CD8-positive, alpha-beta memory T cell (primary cell): ENCODE results near the gene CTRB1. TPM values are rescaled to one million over a fixed set of nuclear protein-coding genes. Genes with fewer than 3 reads are reported as not detected.
"Not testable (repeated sequence)": the region's sequence is repeated elsewhere in the genome, so short reads cannot be mapped to it uniquely, and the experiment has no call there.

Experiments
- CTCF ChIA-PET: fragments of 350-600 bp; sonication (Branson Sonifier 250); formaldehyde crosslinking; loops from one replicate; lab custom pipeline; 2021; ENCODE audit warnings: antibody characterized with exemption; lab: Charles Lee
- POLR2A ChIA-PET: fragments of 350-600 bp; sonication (Branson Sonifier 250); formaldehyde crosslinking; loops from one replicate; lab custom pipeline; 2021; ENCODE audit warnings: antibody characterized with exemption; lab: Charles Lee
- DNase-seq, 5 donors: peaks; one replicate each; pipeline versions ENCODE4 v3.0.0 to v3.0.0-alpha.2; 2020 to 2022; ENCODE audit warnings: mixed read lengths in 1 of 5
- H3K27ac ChIP-seq: one replicate; pipeline ENCODE4 v1.7.0; 2013; ENCODE audit warnings: low read depth, mild to moderate bottlenecking, low read length, moderate library complexity
- H3K27me3 ChIP-seq: 2 replicates; pipeline ENCODE4 v1.7.0; 2013; ENCODE audit warnings: low read length, mild to moderate bottlenecking; ENCODE audit not compliant: insufficient read depth, poor library complexity, severe bottlenecking
- H3K36me3 ChIP-seq: 2 replicates; pipeline ENCODE4 v1.7.0; 2013; ENCODE audit warnings: mild to moderate bottlenecking, low read length, moderate library complexity; ENCODE audit not compliant: insufficient read depth
- H3K4me1 ChIP-seq: 2 replicates; pipeline ENCODE4 v1.7.0; 2013; ENCODE audit warnings: mild to moderate bottlenecking, low read length, moderate library complexity; ENCODE audit not compliant: insufficient read depth
- H3K4me3 ChIP-seq: 2 replicates; pipeline ENCODE4 v1.7.0; 2013; ENCODE audit warnings: mild to moderate bottlenecking, low read length
- H3K9me3 ChIP-seq: 2 replicates; pipeline ENCODE4 v1.7.0; 2013; ENCODE audit warnings: mild to moderate bottlenecking, low read length
- H3K27ac Mint-ChIP-seq, 8 donors: one replicate each; pipeline ENCODE4 v1.8.0; 2020 to 2021; ENCODE audit warnings: mixed read lengths in 8 of 8, mild to moderate bottlenecking in 6 of 8, inconsistent platforms in 3 of 8, moderate library complexity in 3 of 8
- H3K27me3 Mint-ChIP-seq, 2 donors: one replicate each; pipeline ENCODE4 v1.8.0; 2020 to 2021; ENCODE audit warnings: mixed read lengths in 2 of 2, mild to moderate bottlenecking in 1 of 2, moderate library complexity in 1 of 2
- H3K36me3 Mint-ChIP-seq, 3 donors: one replicate each; pipeline ENCODE4 v1.8.0; 2020 to 2021; ENCODE audit warnings: mixed read lengths in 3 of 3, inconsistent platforms in 1 of 3, mild to moderate bottlenecking in 1 of 3
- H3K4me1 Mint-ChIP-seq, 3 donors: one replicate each; pipeline ENCODE4 v1.8.0; 2020 to 2021; ENCODE audit warnings: mixed read lengths in 3 of 3, inconsistent platforms in 1 of 3, mild to moderate bottlenecking in 1 of 3
- H3K4me3 Mint-ChIP-seq, 7 donors: one replicate each; pipeline ENCODE4 v1.8.0; 2020 to 2021; ENCODE audit warnings: mixed read lengths in 7 of 7, mild to moderate bottlenecking in 6 of 7, moderate library complexity in 4 of 7, inconsistent platforms in 2 of 7
- H3K9me3 Mint-ChIP-seq, 5 donors: one replicate each; pipeline ENCODE4 v1.8.0; 2020 to 2022; ENCODE audit warnings: mixed read lengths in 5 of 5, mild to moderate bottlenecking in 3 of 5, moderate library complexity in 2 of 5, inconsistent platforms in 1 of 5
- polyA plus RNA-seq: library from polyadenylated mRNA; unstranded; fragments of 300-500 nt; fragmentation: Illumina TruSeq; gene quantifications from one replicate; pipeline ENCODE4 v1.2.3, GENCODE V29; 2021
- total RNA-seq, 2 experiments: library from RNA; stranded (reverse); gene quantifications; one replicate each; pipeline ENCODE4 v1.2.3, GENCODE V29; 2021

The CTRB1 gene
- total and polyA plus RNA-seq, 3 experiments from 2014 or later: not detected

- Histone ChIP-seq H3K9me3 (no peaks in the 10 kb centered on the region), H3K36me3 (no peaks in the 10 kb centered on the region), H3K27me3 (no peaks in the 10 kb centered on the region), H3K4me1 (peaks cover 17% of the 10 kb centered on the region), H3K27ac (no peak overlapping the region), H3K4me3 (no peak overlapping the region)
- Mint-ChIP-seq H3K4me3 (no peak overlapping the region), H3K4me1 (peaks cover 11 to 15% (median 14%) of the 10 kb centered on the region in 3 donors), H3K27me3 (peaks cover 9 to 22% of the 10 kb centered on the region in 2 donors), H3K9me3 (no peaks in the 10 kb centered on the region), H3K27ac (peak overlapping the region in 1 of 8 donors; percentile 33), H3K36me3 (no peaks in the 10 kb centered on the region)
- ChIA-PET POLR2A (no interaction called here), CTCF (interaction anchor here (0.8 to 4.1 kb wide), 7 partner anchors 37 to 207 kb away, joined by 3 to 27 read pairs (median 20); no protein-coding TSS in a partner anchor)
- no peak for DNase-seq
Observed at GRCh38 chr16:75197522-75198134, 21.2 kb upstream of the CTRB1 start.

GRCh38 chr16:75198135-75198600 is 20.6 kb upstream of the CTRB1 start:
- H3K27me3 ChIP-seq: no peaks in the 10 kb centered on the region
- CTCF ChIA-PET: interaction anchor here (1.1 to 4.1 kb wide), 11 partner anchors 8 to 335 kb away, joined by 3 to 27 read pairs (median 17); partner anchors contain the start of gene CTRB1
- H3K27ac ChIP-seq: no peak overlapping the region
- DNase-seq: no peak
- Mint-ChIP-seq H3K36me3 (no peaks in the 10 kb centered on the region), H3K27me3 (peaks cover 7 to 22% of the 10 kb centered on the region in 2 donors), H3K9me3 (no peaks in the 10 kb centered on the region), H3K27ac (no peak overlapping the region), H3K4me3 (no peak overlapping the region), H3K4me1 (peaks cover 11 to 15% (median 14%) of the 10 kb centered on the region in 3 donors)
- POLR2A ChIA-PET: no interaction called here
- H3K4me1 ChIP-seq: peaks cover 17% of the 10 kb centered on the region
- H3K4me3 ChIP-seq: no peak overlapping the region
- no peaks in the 10 kb centered on the region for H3K36me3 ChIP-seq
- no peaks in the 10 kb centered on the region for H3K9me3 ChIP-seq

GRCh38 chr16:75202069-75202590 is 16.7 kb upstream of the CTRB1 start:
- POLR2A ChIA-PET: no interaction called here

GRCh38 chr16:75203096-75203495 is 15.7 kb upstream of the CTRB1 start:
- CTCF ChIA-PET: interaction anchor here (0.6 to 1.2 kb wide), 2 partner anchors 30 to 197 kb away, joined by 3 read pairs; no protein-coding TSS in a partner anchor
- peaks cover 11 to 15% (median 14%) of the 10 kb centered on the region in 3 donors for H3K4me1 Mint-ChIP-seq

More at GRCh38 chr16:75202069-75202590, 16.7 kb upstream of the CTRB1 start:
- H3K27ac Mint-ChIP-seq: peak overlapping the region in 1 of 8 donors; percentile 5
- no peak overlapping the region for H3K27ac ChIP-seq
- no peak overlapping the region for H3K4me3 ChIP-seq
- no peaks in the 10 kb centered on the region for H3K9me3 ChIP-seq
- no peak for DNase-seq
- H3K27me3 ChIP-seq: no peaks in the 10 kb centered on the region
- H3K4me1 Mint-ChIP-seq: peaks cover 11 to 15% (median 14%) of the 10 kb centered on the region in 3 donors
- H3K36me3 Mint-ChIP-seq: no peaks in the 10 kb centered on the region
- peaks cover 7 to 15% of the 10 kb centered on the region in 2 donors for H3K27me3 Mint-ChIP-seq
- CTCF ChIA-PET: interaction anchor here (0.6 to 1.1 kb wide), 3 partner anchors 17 to 198 kb away, joined by 3 read pairs; partner anchors contain the start of gene CTRB1
- peaks cover 17% of the 10 kb centered on the region for H3K4me1 ChIP-seq
- no peak overlapping the region for H3K4me3 Mint-ChIP-seq
- H3K36me3 ChIP-seq: no peaks in the 10 kb centered on the region
- no peaks in the 10 kb centered on the region for H3K9me3 Mint-ChIP-seq

GRCh38 chr16:75203667-75204409 is 14.9 kb upstream of the CTRB1 start:
- POLR2A ChIA-PET: no interaction called here
- DNase-seq: peak in 1 of 5 donors; percentile 37
- Histone ChIP-seq H3K4me1 (peaks cover 17% of the 10 kb centered on the region), H3K27me3 (no peaks in the 10 kb centered on the region), H3K27ac (no peak overlapping the region), H3K36me3 (no peaks in the 10 kb centered on the region), H3K9me3 (no peaks in the 10 kb centered on the region), H3K4me3 (no peak overlapping the region)
- Mint-ChIP-seq H3K36me3 (no peaks in the 10 kb centered on the region), H3K27me3 (peaks cover 0 to 4% of the 10 kb centered on the region in 2 donors), H3K27ac (no peak overlapping the region), H3K4me1 (peaks cover 11 to 15% (median 14%) of the 10 kb centered on the region in 3 donors), H3K9me3 (no peaks in the 10 kb centered on the region), H3K4me3 (no peak overlapping the region)
- CTCF ChIA-PET: interaction anchor here (1.2 kb wide), 1 partner anchor 30 kb away, joined by 3 read pairs; no protein-coding TSS in a partner anchor

More at GRCh38 chr16:75203096-75203495, 15.7 kb upstream of the CTRB1 start:
- H3K4me1 ChIP-seq: peaks cover 17% of the 10 kb centered on the region
- no peaks in the 10 kb centered on the region for H3K9me3 Mint-ChIP-seq
- no peaks in the 10 kb centered on the region for H3K9me3 ChIP-seq
- no peak overlapping the region for H3K4me3 ChIP-seq
- POLR2A ChIA-PET: no interaction called here
- DNase-seq: no peak
- no peak overlapping the region for H3K27ac Mint-ChIP-seq
- H3K36me3 Mint-ChIP-seq: no peaks in the 10 kb centered on the region
- H3K27ac ChIP-seq: no peak overlapping the region
- H3K27me3 Mint-ChIP-seq: peaks cover 2 to 9% of the 10 kb centered on the region in 2 donors
- no peaks in the 10 kb centered on the region for H3K27me3 ChIP-seq
- no peak overlapping the region for H3K4me3 Mint-ChIP-seq
- H3K36me3 ChIP-seq: no peaks in the 10 kb centered on the region

GRCh38 chr16:75204410-75204758 is 14.4 kb upstream of the CTRB1 start:
- H3K27me3 ChIP-seq: no peaks in the 10 kb centered on the region
- H3K9me3 ChIP-seq: no peaks in the 10 kb centered on the region
- H3K4me3 ChIP-seq: no peak overlapping the region
- Mint-ChIP-seq H3K27ac (no peak overlapping the region), H3K36me3 (no peaks in the 10 kb centered on the region), H3K4me3 (no peak overlapping the region), H3K27me3 (peaks cover 0 to under 1% of the 10 kb centered on the region in 2 donors), H3K9me3 (no peaks in the 10 kb centered on the region), H3K4me1 (peaks cover 9 to 13% (median 11%) of the 10 kb centered on the region in 3 donors)
- no peak for DNase-seq
- CTCF ChIA-PET: interaction anchor here (1.2 kb wide), 1 partner anchor 29 kb away, joined by 3 read pairs; no protein-coding TSS in a partner anchor
- no peak overlapping the region for H3K27ac ChIP-seq
- peaks cover 17% of the 10 kb centered on the region for H3K4me1 ChIP-seq
- POLR2A ChIA-PET: no interaction called here
- H3K36me3 ChIP-seq: no peaks in the 10 kb centered on the region

GRCh38 chr16:75204905-75205304 is 13.9 kb upstream of the CTRB1 start:
- H3K4me3 ChIP-seq, H3K4me3 Mint-ChIP-seq, H3K9me3 ChIP-seq, H3K27ac Mint-ChIP-seq, H3K9me3 Mint-ChIP-seq, H3K36me3 Mint-ChIP-seq, POLR2A ChIA-PET, H3K27ac ChIP-seq, H3K27me3 ChIP-seq, CTCF ChIA-PET, H3K27me3 Mint-ChIP-seq, H3K36me3 ChIP-seq, DNase-seq: not testable (repeated sequence)
- H3K4me1 Mint-ChIP-seq: peaks cover 8 to 11% (median 9%) of the 10 kb centered on the region in 3 donors
- peaks cover 14% of the 10 kb centered on the region for H3K4me1 ChIP-seq
